ENCODE data around the gene PAFAH2. TPM values are rescaled to one million over a fixed set of nuclear protein-coding genes. Genes with fewer than 3 reads are reported as not detected.

PAFAH2 gene
- total RNA-seq, 1 experiment from 2014 or later: 12.4 TPM

GRCh38 chr1:26025060-26025459, 27.2 kb upstream of the PAFAH2 start:
- TF ChIP-seq CTCF (conservative IDR thresholded peaks at IDR 0.05): no peak

More at GRCh38 chr1:26025060-26025459, 27.2 kb upstream of the PAFAH2 start:
- Histone ChIP-seq H3K18ac (ENCODE audit: insufficient read length, low read depth, low read length) (no peak overlapping the region), H3K9ac (ENCODE audit: extremely low read depth, insufficient read length, low read length) (no peak overlapping the region), H2AFZ (ENCODE audit: low read length) (no peak overlapping the region), H2BK20ac (ENCODE audit: low read depth, low read length, poor library complexity, severe bottlenecking) (no peak overlapping the region), H4K20me1 (ENCODE audit: control insufficient read depth, insufficient read depth, insufficient read length) (no peaks in the 10 kb centered on the region), H3K4me1 (ENCODE audit: insufficient read depth, low read length) (no peaks in the 10 kb centered on the region), H2AK5ac (ENCODE audit: insufficient read length, low read length) (no peak overlapping the region), H3K79me1 (ENCODE audit: insufficient read depth, low read depth, low read length, poor library complexity, severe bottlenecking) (no peaks in the 10 kb centered on the region), H4K8ac (replicated peaks; ENCODE audit: insufficient read length, low read depth, low read length) (no peak overlapping the region), H3K27ac (ENCODE audit: insufficient read length, low read depth, low read length) (no peak overlapping the region), H2BK120ac (ENCODE audit: low read depth, low read length, poor library complexity, severe bottlenecking) (no peak overlapping the region), H2BK5ac (ENCODE audit: insufficient read length, low read length) (no peak overlapping the region), H3K23ac (ENCODE audit: insufficient read length, low read depth, low read length) (no peak overlapping the region), H3K14ac (ENCODE audit: insufficient read depth, low read length) (no peak overlapping the region), H3K27me3 (ENCODE audit: insufficient read depth, low read length) (no peaks in the 10 kb centered on the region), H2BK15ac (ENCODE audit: low read depth, low read length) (no peak overlapping the region), H2BK12ac (ENCODE audit: insufficient read length, low read depth, low read length) (no peak overlapping the region), H3T11ph (ENCODE audit: low read length) (no peak overlapping the region), H3K4me2 (ENCODE audit: insufficient read depth, insufficient read length, low read length) (no peak overlapping the region), H3K79me2 (ENCODE audit: insufficient read depth, low read length) (no peaks in the 10 kb centered on the region), H3K9me3 (ENCODE audit: control insufficient read depth, low read depth, low read length) (no peaks in the 10 kb centered on the region), H3K4ac (ENCODE audit: low read depth, low read length) (no peak overlapping the region), H3K23me2 (ENCODE audit: insufficient read length, low read depth, low read length, poor library complexity, severe bottlenecking) (no peaks in the 10 kb centered on the region), H3K56ac (ENCODE audit: insufficient read length, low read depth, low read length) (no peak overlapping the region), H4K91ac (ENCODE audit: insufficient read length, low read depth, low read length) (no peak overlapping the region), H4K5ac (ENCODE audit: insufficient read length, low read depth, low read length) (no peak overlapping the region)
- Mint-ChIP-seq H3K4me1 (peaks cover 9 to 26% of the 10 kb centered on the region in 2 experiments), H3K27ac (no peak overlapping the region), H3K4me3 (no peak overlapping the region), H3K36me3 (ENCODE audit: insufficient read depth in 1 of 3, low read depth in 3 of 3) (no peaks in the 10 kb centered on the region), H3K27me3 (ENCODE audit: low read depth) (no peaks in the 10 kb centered on the region; the same call in none of the 2 replicates), H3K9me3 (no peaks in the 10 kb centered on the region)
- WGBS (ENCODE audit: extremely low coverage, insufficient read length, low lambda C conversion rate): no CpG with 5 or more reads among the region's 5 CpGs
- no peak for DNase-seq

All from H9 (cell line).